ENCODE measurements around the gene ERICH6. TPM values are rescaled to one million over a fixed set of nuclear protein-coding genes. Genes with fewer than 3 reads are reported as not detected.

The ERICH6 gene
- total RNA-seq, 2 experiments from 2014 or later: not detected

Other genes with a start within 250 kb of the ERICH6 start
- gene SERP1, start 157.4 kb downstream of the ERICH6 start, total RNA-seq: 100 to 1,000 TPM; 100 to 111 TPM
- gene EIF2A, start 157.1 kb downstream of the ERICH6 start, total RNA-seq: 100 to 1,000 TPM; 131 to 137 TPM
- gene SELENOT, start 100.6 kb downstream of the ERICH6 start, total RNA-seq: 100 to 1,000 TPM; 105 to 111 TPM
- 10 to 100 TPM; 74.0 to 74.9 TPM for gene SIAH2, start 59.2 kb upstream of the ERICH6 start, total RNA-seq
- not detected for gene MINDY4B, start 201.5 kb upstream of the ERICH6 start, total RNA-seq

All from activated CD4-positive, alpha-beta memory T cell treated with anti-CD3 and anti-CD28 coated beads for 36 hours (primary cell).